Stimulated activated CD8-positive, alpha-beta memory T cell treated with anti-CD3 and anti-CD28 coated beads, Interleukin-2, amount 100 ng/mL, for 48 hours (primary cell): ENCODE data around the gene CDH22.

Experiments
- DNase-seq, 2 donors: peaks; one replicate each; pipeline ENCODE4 v3.0.0-alpha.2; 2020; ENCODE audit warnings: low read depth in 2 of 2

CDH22 gene

GRCh38 chr20:46172455-46172854 is 135.8 kb downstream of the CDH22 start:
- no peak for DNase-seq

- DNase-seq: no peak
Measured at GRCh38 chr20:46171909-46172308, 136.4 kb downstream of the CDH22 start.

- DNase-seq: no peak
Measured at GRCh38 chr20:46171476-46171875, 136.8 kb downstream of the CDH22 start.

- DNase-seq: no peak
Measured at GRCh38 chr20:46169245-46170171, 138.8 kb downstream of the CDH22 start.

GRCh38 chr20:46168438-46168837 is 139.9 kb downstream of the CDH22 start:
- DNase-seq: no peak

- DNase-seq: no peak
Measured at GRCh38 chr20:46167080-46167479, 141.2 kb downstream of the CDH22 start.

GRCh38 chr20:46164254-46164653 is 144.0 kb downstream of the CDH22 start:
- no peak for DNase-seq

GRCh38 chr20:46161921-46162320 is 146.4 kb downstream of the CDH22 start:
- DNase-seq: no peak

- no peak for DNase-seq
Measured at GRCh38 chr20:46160661-46161060, 147.6 kb downstream of the CDH22 start.

- DNase-seq: no peak
Measured at GRCh38 chr20:46159101-46159897, 149.0 kb downstream of the CDH22 start.

GRCh38 chr20:46158476-46158987 is 149.8 kb downstream of the CDH22 start:
- DNase-seq: no peak

- no peak for DNase-seq
Measured at GRCh38 chr20:46157625-46158024, 150.7 kb downstream of the CDH22 start.

- DNase-seq: no peak
Measured at GRCh38 chr20:46157076-46157592, 151.2 kb downstream of the CDH22 start.

- no peak for DNase-seq
Measured at GRCh38 chr20:46156065-46156464, 152.2 kb downstream of the CDH22 start.

GRCh38 chr20:46154796-46155195 is 153.5 kb downstream of the CDH22 start:
- no peak for DNase-seq

- no peak for DNase-seq
Measured at GRCh38 chr20:46154305-46154704, 154.0 kb downstream of the CDH22 start.

- no peak for DNase-seq
Measured at GRCh38 chr20:46152824-46153586, 155.3 kb downstream of the CDH22 start.

- DNase-seq: peak in 1 of 2 donors; percentile 9
Measured at GRCh38 chr20:46151936-46152335, 156.4 kb downstream of the CDH22 start.

GRCh38 chr20:46150943-46151342 is 157.4 kb downstream of the CDH22 start:
- DNase-seq: no peak

- DNase-seq: no peak
Measured at GRCh38 chr20:46148313-46149208, 159.7 kb downstream of the CDH22 start.
